ENCODE data around the gene PIK3CB.
"Not testable (repeated sequence)": the region's sequence is repeated elsewhere in the genome, so short reads cannot be mapped to it uniquely, and the experiment has no call there.

Gene PIK3CB

GRCh38 chr3:138803006-138803653 is 31.6 kb downstream of the PIK3CB start:
- no peak for DNase-seq (ENCODE audit: low read depth in 2 of 2)

- DNase-seq (ENCODE audit: low read depth in 2 of 2), result not testable (repeated sequence)
Measured at GRCh38 chr3:138802223-138802622, 32.5 kb downstream of the PIK3CB start.

- DNase-seq (ENCODE audit: low read depth in 2 of 2), result no peak
Measured at GRCh38 chr3:138801792-138802191, 32.9 kb downstream of the PIK3CB start.

GRCh38 chr3:138800248-138800647 is 34.5 kb downstream of the PIK3CB start:
- DNase-seq (ENCODE audit: low read depth in 2 of 2), result no peak

- no peak for DNase-seq (ENCODE audit: low read depth in 2 of 2)
Measured at GRCh38 chr3:138799822-138800221, 34.9 kb downstream of the PIK3CB start.

- no peak for DNase-seq (ENCODE audit: low read depth in 2 of 2)
Measured at GRCh38 chr3:138797508-138798038, 37.2 kb downstream of the PIK3CB start.

GRCh38 chr3:138796761-138797160 is 38.0 kb downstream of the PIK3CB start:
- no peak for DNase-seq (ENCODE audit: low read depth in 2 of 2)

GRCh38 chr3:138786788-138787271 is 47.9 kb downstream of the PIK3CB start:
- no peak for DNase-seq (ENCODE audit: low read depth in 2 of 2)

GRCh38 chr3:138785951-138786350 is 48.8 kb downstream of the PIK3CB start:
- no peak for DNase-seq (ENCODE audit: low read depth in 2 of 2)

GRCh38 chr3:138785362-138785857 is 49.3 kb downstream of the PIK3CB start:
- DNase-seq (ENCODE audit: low read depth in 2 of 2), result not testable (repeated sequence)

GRCh38 chr3:138782755-138783154 is 52.0 kb downstream of the PIK3CB start:
- DNase-seq (ENCODE audit: low read depth in 2 of 2), result no peak

- DNase-seq (ENCODE audit: low read depth in 2 of 2), result no peak
Measured at GRCh38 chr3:138781012-138781470, 53.7 kb downstream of the PIK3CB start.

- DNase-seq (ENCODE audit: low read depth in 2 of 2), result no peak
Measured at GRCh38 chr3:138778643-138779042, 56.1 kb downstream of the PIK3CB start.

GRCh38 chr3:138776961-138777360 is 57.8 kb downstream of the PIK3CB start:
- DNase-seq (ENCODE audit: low read depth in 2 of 2), result no peak

GRCh38 chr3:138775254-138775595 is 59.5 kb downstream of the PIK3CB start:
- no peak for DNase-seq (ENCODE audit: low read depth in 2 of 2)

- DNase-seq (ENCODE audit: low read depth in 2 of 2), result peak; percentile 99
Measured at GRCh38 chr3:138774529-138775253, 60.0 kb downstream of the PIK3CB start.

- DNase-seq (ENCODE audit: low read depth in 2 of 2), result no peak
Measured at GRCh38 chr3:138771585-138771984, 63.1 kb downstream of the PIK3CB start.

GRCh38 chr3:138769616-138770015 is 65.1 kb downstream of the PIK3CB start:
- no peak for DNase-seq (ENCODE audit: low read depth in 2 of 2)

GRCh38 chr3:138768946-138769345 is 65.8 kb downstream of the PIK3CB start:
- DNase-seq (ENCODE audit: low read depth in 2 of 2), result no peak

- no peak for DNase-seq (ENCODE audit: low read depth in 2 of 2)
Measured at GRCh38 chr3:138768125-138768524, 66.6 kb downstream of the PIK3CB start.

- no peak for DNase-seq (ENCODE audit: low read depth in 2 of 2)
Measured at GRCh38 chr3:138767498-138768104, 67.1 kb downstream of the PIK3CB start.

- DNase-seq (ENCODE audit: low read depth in 2 of 2), result no peak
Measured at GRCh38 chr3:138761002-138761401, 73.7 kb downstream of the PIK3CB start.

All from fibroblast of skin of left biceps (primary cell).